Tibial nerve (tissue), 3 donors: Measurements from ENCODE around the gene NEMP2.

Experiments used
- CTCF ChIP-seq, 5 experiments: fragments of 200-600 bp in 3 of 5; fragments of 450-650 bp in 2 of 5; sonication (generic) in 3 of 5; IDR thresholded peaks; one replicate each; pipeline ENCODE4 v1.5.1; 2016 to 2019; ENCODE audit warnings: antibody characterized with exemption in 5 of 5, mild to moderate bottlenecking in 3 of 5, moderate library complexity in 2 of 5
- POLR2A ChIP-seq, 2 donors: fragments of 450-650 bp; IDR thresholded peaks; one replicate each; pipeline ENCODE4 v1.6.1; 2017; ENCODE audit warnings: antibody characterized with exemption in 2 of 2, mild to moderate bottlenecking in 2 of 2, moderate library complexity in 2 of 2

- TF ChIP-seq CTCF (IDR thresholded peaks at IDR 0.05) = no peak
- TF ChIP-seq POLR2A (IDR thresholded peaks at IDR 0.05) = no peak
Measured at GRCh38 chr2:190529486-190530247, 4.9 kb downstream of the NEMP2 start.
